HG02981 (cell line): ENCODE results near the gene CACNG7.

Source experiments
- ATAC-seq: cut with Tn5 transposase; IDR thresholded peaks from one replicate; pipeline ENCODE4 v1.9.1; 2021; ENCODE audit warnings: mild to moderate bottlenecking, moderate library complexity; ENCODE audit not compliant: unreplicated experiment

The CACNG7 gene

DNA sequence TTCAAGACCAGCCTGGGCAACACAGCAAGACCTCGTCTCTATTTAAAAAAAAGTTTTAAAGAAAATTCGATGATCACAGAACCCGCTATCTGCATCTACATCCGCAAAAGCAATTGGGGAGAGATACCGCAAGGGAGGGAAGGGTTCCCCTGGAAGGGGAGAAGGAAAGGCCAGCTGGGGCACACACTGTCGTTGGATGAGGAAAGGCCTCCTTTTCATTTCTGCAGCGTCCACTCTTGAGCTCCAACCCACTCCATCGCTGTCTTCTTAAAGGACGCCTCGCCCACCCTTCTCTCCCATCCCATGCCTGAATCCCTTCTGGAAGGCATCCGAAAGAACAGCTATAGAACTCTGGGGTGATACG, 30.3 kb upstream of the CACNG7 start:
- no peak for ATAC-seq

GRCh38 chr19:53879140-53880081, 29.7 kb upstream of the CACNG7 start:
- peak; percentile 89 for ATAC-seq

GRCh38 chr19:53880711-53881481, 28.2 kb upstream of the CACNG7 start:
- ATAC-seq = no peak

DNA sequence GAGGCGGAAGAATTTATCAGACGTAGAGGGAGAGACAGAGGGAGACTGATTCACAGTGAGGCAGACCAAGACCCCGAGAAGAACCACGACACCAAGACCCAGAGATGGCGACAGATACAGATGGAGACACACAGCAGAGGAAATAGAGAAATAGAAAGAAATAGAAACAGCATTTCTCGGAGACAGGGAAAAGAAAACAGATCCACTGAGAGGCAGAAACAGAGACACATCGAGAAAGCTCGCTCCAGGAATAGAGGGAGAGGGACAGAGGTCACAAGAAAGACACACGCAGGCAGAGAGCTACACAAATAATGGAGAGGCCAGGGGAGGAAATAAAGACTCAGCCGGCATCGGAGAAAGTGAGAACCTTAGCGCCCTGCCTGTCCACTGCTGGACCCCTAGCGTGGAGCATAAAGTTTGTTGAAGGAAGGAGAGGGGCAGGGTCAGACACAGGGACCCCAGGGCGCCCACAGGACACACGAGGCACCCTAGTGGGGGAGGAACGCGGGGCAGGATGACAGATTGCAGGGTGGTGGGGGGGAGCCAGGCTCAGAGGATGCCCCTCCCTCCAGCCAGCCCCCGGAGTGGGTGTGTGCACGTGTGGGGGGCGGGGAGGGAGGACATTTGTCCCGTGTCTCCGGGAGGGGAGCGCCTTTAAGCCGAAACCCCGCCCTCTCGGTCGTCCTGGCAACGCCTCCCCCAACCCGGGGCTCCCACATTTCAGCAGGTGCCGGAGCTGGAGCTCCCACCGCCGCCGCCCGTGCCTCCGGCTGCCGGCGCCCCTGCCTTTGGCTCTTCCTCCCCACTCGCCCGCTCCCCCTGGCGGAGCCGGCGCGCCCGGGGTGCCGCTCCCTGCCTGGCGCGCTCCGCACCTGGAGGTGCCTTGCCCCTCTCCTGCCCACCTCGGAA, 27.3 kb upstream of the CACNG7 start, which contains the start of gene PRKCG:
PRKCG (plus strand) TSS at position 716 of the 909 bp plus-strand sequence. CDS start 298 bp downstream, outside the sequence.
- no peak for ATAC-seq

GRCh38 chr19:53882391-53883050, 26.6 kb upstream of the CACNG7 start:
- ATAC-seq = no peak

GRCh38 chr19:53883231-53883661, 25.8 kb upstream of the CACNG7 start:
- ATAC-seq = no peak

GRCh38 chr19:53883741-53884140, 25.3 kb upstream of the CACNG7 start:
- no peak for ATAC-seq

DNA sequence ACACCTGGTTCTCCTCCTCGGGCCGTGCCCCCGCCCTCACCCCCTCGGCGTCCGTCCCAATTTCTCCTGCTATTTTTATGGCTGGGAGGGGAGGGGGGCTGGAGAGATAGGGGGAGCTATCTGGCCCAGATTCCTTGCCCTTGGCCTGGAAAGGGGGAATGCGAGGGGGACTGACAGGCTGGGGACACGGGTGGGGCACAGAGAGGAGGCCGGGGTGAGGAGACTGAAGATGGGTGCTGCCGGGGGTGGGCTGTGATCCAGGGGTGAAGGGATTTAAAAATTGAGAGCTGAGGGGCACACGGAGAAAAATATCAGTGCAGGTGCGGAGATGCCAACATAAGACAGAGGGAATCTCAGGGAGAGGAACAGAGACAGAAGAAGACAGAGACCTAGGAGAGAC, 24.8 kb upstream of the CACNG7 start:
- ATAC-seq = no peak

- no peak for ATAC-seq
Measured at GRCh38 chr19:53885036-53885435, 24.0 kb upstream of the CACNG7 start.

GRCh38 chr19:53892301-53892980, 16.6 kb upstream of the CACNG7 start:
- ATAC-seq = no peak

DNA sequence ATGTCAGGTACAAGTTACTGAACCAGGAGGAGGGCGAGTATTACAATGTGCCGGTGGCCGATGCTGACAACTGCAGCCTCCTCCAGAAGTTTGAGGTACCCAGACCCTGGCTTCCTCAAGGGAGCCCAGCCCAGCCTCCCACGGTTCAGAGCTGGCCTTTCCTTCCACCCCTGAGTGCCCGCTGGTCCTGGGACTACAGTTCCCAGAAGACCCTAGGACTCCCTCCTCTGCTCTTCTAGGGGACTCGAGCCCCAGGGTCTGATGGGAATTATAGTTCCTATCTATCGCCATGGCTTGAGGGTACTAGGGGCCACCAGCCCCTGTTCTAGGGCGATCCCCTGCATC, 16.1 kb upstream of the CACNG7 start:
- no peak for ATAC-seq

DNA sequence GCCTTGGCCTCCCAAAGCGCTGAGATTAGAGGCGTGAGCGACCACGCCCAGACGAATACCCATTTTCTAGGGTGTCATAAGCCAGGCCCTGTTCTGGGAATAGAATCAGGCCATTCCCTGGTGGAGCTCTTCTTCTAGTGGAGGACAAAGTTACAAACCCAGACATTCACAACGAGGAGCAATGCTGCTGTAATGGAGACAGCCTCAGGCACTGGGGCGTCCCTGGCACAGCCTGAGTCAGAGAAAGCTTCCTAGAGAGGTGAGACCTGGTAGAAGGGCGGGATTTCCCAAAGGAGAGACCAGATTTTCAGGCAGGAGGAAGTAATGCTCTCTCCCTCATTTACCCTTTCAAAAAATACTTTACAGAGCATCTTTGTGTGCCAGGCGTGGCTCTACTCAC, 14.4 kb upstream of the CACNG7 start:
- ATAC-seq = no peak

- ATAC-seq = no peak
Measured at GRCh38 chr19:53896682-53897081, 12.4 kb upstream of the CACNG7 start.

GRCh38 chr19:53897459-53897858, 11.6 kb upstream of the CACNG7 start:
- no peak for ATAC-seq

DNA sequence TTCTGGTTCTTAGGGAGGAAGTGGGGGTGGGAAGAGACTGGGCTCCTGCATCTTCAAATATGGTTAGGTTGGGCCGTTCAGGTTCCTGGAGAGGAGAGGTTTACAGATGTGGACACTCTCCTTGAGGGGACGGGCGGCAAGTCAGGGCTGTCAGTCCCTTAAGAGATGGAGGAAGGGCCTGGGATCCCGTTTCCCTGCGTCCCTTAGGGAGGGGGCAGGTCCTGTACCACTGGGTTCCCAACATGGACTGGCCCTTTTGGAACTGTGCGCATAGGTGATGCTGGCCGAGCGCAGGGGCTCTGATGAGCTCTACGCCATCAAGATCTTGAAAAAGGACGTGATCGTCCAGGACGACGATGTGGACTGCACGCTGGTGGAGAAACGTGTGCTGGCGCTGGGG, 10.9 kb upstream of the CACNG7 start:
- ATAC-seq = no peak

- no peak for ATAC-seq
Measured at GRCh38 chr19:53898636-53899341, 10.3 kb upstream of the CACNG7 start.

- ATAC-seq = no peak
Measured at GRCh38 chr19:53900191-53900860, 8.8 kb upstream of the CACNG7 start.

DNA sequence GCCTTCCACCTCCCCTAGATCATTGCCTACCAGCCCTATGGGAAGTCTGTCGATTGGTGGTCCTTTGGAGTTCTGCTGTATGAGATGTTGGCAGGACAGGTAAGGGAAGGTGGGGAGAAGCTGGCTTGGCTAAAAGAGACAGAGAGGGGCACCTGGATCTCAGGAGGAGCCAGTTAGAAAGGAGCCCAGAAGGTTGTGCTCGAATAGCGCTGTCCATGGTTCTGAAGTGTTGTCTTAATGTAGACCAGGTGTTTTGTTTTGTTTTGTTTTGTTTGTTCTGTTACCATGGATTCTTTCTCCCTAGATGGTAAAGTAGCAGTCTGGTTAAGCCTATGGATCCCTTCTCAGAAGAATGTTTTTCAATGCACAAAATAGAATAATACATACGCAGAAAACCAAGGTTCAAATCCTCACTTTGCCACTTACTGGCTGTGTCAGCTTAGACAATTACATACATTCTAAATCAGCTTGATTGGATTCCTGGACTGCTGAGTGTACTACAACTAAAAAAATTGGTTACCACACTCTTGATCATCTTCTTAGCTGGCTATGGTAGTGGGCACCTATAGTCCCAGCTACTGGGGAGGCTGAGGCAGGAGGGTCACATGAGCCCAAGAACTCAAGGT, 5.9 kb upstream of the CACNG7 start:
- no peak for ATAC-seq
